Hepatocyte (in vitro differentiated cells): ENCODE measurements around the gene PLGRKT. TPM values are rescaled to one million over a fixed set of nuclear protein-coding genes. Genes with fewer than 3 reads are reported as not detected.
"Not testable (repeated sequence)": the region's sequence is repeated elsewhere in the genome, so short reads cannot be mapped to it uniquely, and the experiment has no call there.

ENCODE experiments used
- DNase-seq: peaks from one replicate; pipeline ENCODE4 v3.0.0-alpha.2; 2016; ENCODE audit warnings: low spot score
- H2AFZ ChIP-seq: fragments of 200-600 bp; sonication (generic); 2 replicates; pipeline ENCODE4 v1.6.0; 2016; ENCODE audit warnings: antibody characterized with exemption, mild to moderate bottlenecking
- H3K27ac ChIP-seq: fragments of 200-600 bp; sonication (generic); 2 replicates; pipeline ENCODE4 v1.5.1; 2016; ENCODE audit warnings: mild to moderate bottlenecking
- H3K27me3 ChIP-seq: fragments of 200-600 bp; sonication (generic); 2 replicates; pipeline ENCODE4 v1.6.1; 2016
- H3K36me3 ChIP-seq: fragments of 200-600 bp; sonication (generic); replicated peaks from 2 replicates; pipeline ENCODE4 v1.5.1; 2016; ENCODE audit warnings: low read depth; ENCODE audit not compliant: insufficient read depth
- H3K4me1 ChIP-seq: fragments of 200-600 bp; sonication (generic); 2 replicates; pipeline ENCODE4 v1.5.1; 2016; ENCODE audit warnings: mild to moderate bottlenecking, moderate library complexity; ENCODE audit not compliant: insufficient read depth
- H3K4me2 ChIP-seq: fragments of 200-600 bp; sonication (generic); 2 replicates; pipeline ENCODE4 v1.6.0; 2016
- H3K4me3 ChIP-seq: fragments of 200-600 bp; sonication (generic); 2 replicates; pipeline ENCODE4 v1.5.1; 2016; ENCODE audit warnings: mild to moderate bottlenecking
- H3K79me2 ChIP-seq: fragments of 200-600 bp; sonication (generic); 2 replicates; pipeline ENCODE4 v1.6.0; 2017; ENCODE audit warnings: mild to moderate bottlenecking
- H3K9me2 ChIP-seq: fragments of 200-600 bp; sonication (generic); replicated peaks from 2 replicates; pipeline ENCODE4 v1.6.0; 2017; ENCODE audit warnings: mild to moderate bottlenecking; ENCODE audit not compliant: insufficient read depth
- H3K9me3 ChIP-seq: fragments of 200-600 bp; sonication (generic); 2 replicates; pipeline ENCODE4 v1.5.1; 2016; ENCODE audit warnings: low read depth, mild to moderate bottlenecking
- H4K20me1 ChIP-seq: fragments of 200-600 bp; sonication (generic); 2 replicates; pipeline ENCODE4 v1.6.0; 2016; ENCODE audit warnings: mild to moderate bottlenecking; ENCODE audit not compliant: insufficient read depth, poor library complexity, severe bottlenecking
- EZH2 ChIP-seq: fragments of 200-600 bp; sonication (generic); IDR thresholded peaks from 2 replicates; pipeline ENCODE4 v1.6.1; 2016; ENCODE audit warnings: antibody characterized with exemption, mild to moderate bottlenecking, borderline replicate concordance
- EZH2phosphoT487 ChIP-seq: fragments of 200-600 bp; sonication (generic); IDR thresholded peaks from one replicate; pipeline ENCODE4 v1.6.1; 2018; ENCODE audit warnings: antibody characterized with exemption, mild to moderate bottlenecking, low read depth, moderate library complexity; ENCODE audit not compliant: unreplicated experiment, severe bottlenecking
- WGBS: methylation state at CpG from one replicate; pipeline ENCODE4 v1.1.6; 2016; ENCODE audit warnings: low lambda C conversion rate; ENCODE audit errors: missing lambda C conversion rate; 5-methylcytosine and 5-hydroxymethylcytosine counted together
- polyA plus RNA-seq: library from polyadenylated mRNA; unstranded; fragments of >200 nt; fragmentation: Nextera tagmentation; extraction: Ambion mirVana; gene quantifications from 2 replicates; pipeline ENCODE4 v1.2.1, GENCODE V29; 2016
- total RNA-seq: library from RNA; depleted of rRNA; stranded (reverse); fragments of >200 nt; gene quantifications from 2 replicates; pipeline ENCODE4 v1.2.3, GENCODE V29; 2014
- TF ChIP-seq, protein P1 (sequence below): fragments of 200-600 bp; sonication (generic); IDR thresholded peaks from 2 replicates; pipeline ENCODE4 v1.5.1; 2016; ENCODE audit warnings: antibody characterized with exemption, mild to moderate bottlenecking; ENCODE audit not compliant: poor library complexity

Gene PLGRKT
- total and polyA plus RNA-seq, 2 experiments from 2014 or later: 13.6 to 18.0 TPM

DNA sequence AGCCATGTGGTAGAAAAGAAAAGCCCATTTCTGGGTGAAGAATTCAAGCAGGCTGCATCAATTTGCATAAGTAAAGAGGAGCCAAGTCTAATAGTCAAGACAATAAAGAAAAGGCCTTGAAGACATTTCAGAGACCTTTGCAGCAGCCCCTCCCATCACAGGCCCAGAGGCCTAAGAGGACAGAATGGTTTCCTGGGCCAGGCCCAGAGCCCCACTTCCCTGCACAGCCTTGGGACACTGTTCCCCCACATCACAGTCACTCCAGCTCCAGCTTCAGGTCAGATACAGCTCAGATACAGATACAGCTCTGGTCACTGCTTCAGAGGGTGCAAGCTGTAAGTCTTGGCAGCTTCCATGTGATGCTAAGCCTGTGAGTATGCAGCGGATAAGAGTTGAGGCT is 29.1 kb downstream of the PLGRKT start:
- Histone ChIP-seq H4K20me1 (no peaks in the 10 kb centered on the region), H3K4me3 (no peak overlapping the region), H3K79me2 (no peaks in the 10 kb centered on the region), H3K9me3 (no peaks in the 10 kb centered on the region), H3K27me3 (no peaks in the 10 kb centered on the region), H3K4me2 (no peak overlapping the region), H3K4me1 (no peaks in the 10 kb centered on the region), H3K27ac (no peak overlapping the region), H3K9me2 (no peaks in the 10 kb centered on the region), H2AFZ (no peak overlapping the region), H3K36me3 (no peaks in the 10 kb centered on the region)
- 90% methylated on average over 1 of the region's 1 CpG for WGBS
- no peak for DNase-seq
- TF ChIP-seq, protein P1, sequence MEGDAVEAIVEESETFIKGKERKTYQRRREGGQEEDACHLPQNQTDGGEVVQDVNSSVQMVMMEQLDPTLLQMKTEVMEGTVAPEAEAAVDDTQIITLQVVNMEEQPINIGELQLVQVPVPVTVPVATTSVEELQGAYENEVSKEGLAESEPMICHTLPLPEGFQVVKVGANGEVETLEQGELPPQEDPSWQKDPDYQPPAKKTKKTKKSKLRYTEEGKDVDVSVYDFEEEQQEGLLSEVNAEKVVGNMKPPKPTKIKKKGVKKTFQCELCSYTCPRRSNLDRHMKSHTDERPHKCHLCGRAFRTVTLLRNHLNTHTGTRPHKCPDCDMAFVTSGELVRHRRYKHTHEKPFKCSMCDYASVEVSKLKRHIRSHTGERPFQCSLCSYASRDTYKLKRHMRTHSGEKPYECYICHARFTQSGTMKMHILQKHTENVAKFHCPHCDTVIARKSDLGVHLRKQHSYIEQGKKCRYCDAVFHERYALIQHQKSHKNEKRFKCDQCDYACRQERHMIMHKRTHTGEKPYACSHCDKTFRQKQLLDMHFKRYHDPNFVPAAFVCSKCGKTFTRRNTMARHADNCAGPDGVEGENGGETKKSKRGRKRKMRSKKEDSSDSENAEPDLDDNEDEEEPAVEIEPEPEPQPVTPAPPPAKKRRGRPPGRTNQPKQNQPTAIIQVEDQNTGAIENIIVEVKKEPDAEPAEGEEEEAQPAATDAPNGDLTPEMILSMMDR: no peak
- TF ChIP-seq EZH2 (no peak), EZH2phosphoT487 (no peak)

GRCh38 chr9:5402217-5402616 is 35.5 kb downstream of the PLGRKT start:
- Histone ChIP-seq H3K27ac (no peak overlapping the region), H4K20me1 (no peaks in the 10 kb centered on the region), H3K27me3 (no peaks in the 10 kb centered on the region), H3K4me2 (no peak overlapping the region), H3K9me3 (no peaks in the 10 kb centered on the region), H3K36me3 (no peaks in the 10 kb centered on the region), H3K79me2 (no peaks in the 10 kb centered on the region), H3K4me3 (no peak overlapping the region), H3K9me2 (no peaks in the 10 kb centered on the region), H2AFZ (no peak overlapping the region), H3K4me1 (no peaks in the 10 kb centered on the region)
- TF ChIP-seq, protein P1: no peak
- TF ChIP-seq EZH2 (no peak), EZH2phosphoT487 (no peak)
- no peak for DNase-seq

GRCh38 chr9:5397547-5397946 is 40.2 kb downstream of the PLGRKT start:
- not testable (repeated sequence) for H4K20me1 ChIP-seq, DNase-seq, H3K27me3 ChIP-seq, H2AFZ ChIP-seq, H3K4me3 ChIP-seq, H3K27ac ChIP-seq, H3K9me3 ChIP-seq, H3K4me1 ChIP-seq, H3K36me3 ChIP-seq, H3K4me2 ChIP-seq, H3K9me2 ChIP-seq, H3K79me2 ChIP-seq
- WGBS: 93% methylated on average over 3 of the region's 3 CpGs

DNA sequence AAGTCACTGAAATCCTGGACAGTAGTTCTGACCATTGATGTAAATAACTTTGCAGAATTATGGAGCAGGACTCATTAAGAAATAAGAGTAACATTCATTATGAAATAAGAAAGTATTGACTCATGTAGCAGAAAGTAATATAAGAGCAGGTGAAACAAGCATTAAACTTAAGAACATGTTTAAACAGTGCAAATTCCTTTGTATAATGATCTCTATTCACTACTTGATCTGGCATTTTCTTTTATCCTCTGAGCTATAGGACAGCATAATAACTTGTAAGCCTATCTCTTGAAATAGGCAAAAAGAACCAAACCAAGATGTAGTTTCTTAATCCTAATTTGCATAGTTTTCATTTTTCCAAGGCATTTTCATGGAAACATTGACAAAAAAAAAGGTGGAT is 42.3 kb downstream of the PLGRKT start:
- TF ChIP-seq EZH2 (no peak), EZH2phosphoT487 (no peak)
- TF ChIP-seq, protein P1: no peak
- H3K4me1 ChIP-seq: no peaks in the 10 kb centered on the region
- DNase-seq: no peak
- H3K9me2 ChIP-seq: no peaks in the 10 kb centered on the region
- H2AFZ ChIP-seq: no peak overlapping the region
- H3K9me3 ChIP-seq: no peaks in the 10 kb centered on the region
- no peaks in the 10 kb centered on the region for H3K27me3 ChIP-seq
- no peaks in the 10 kb centered on the region for H3K79me2 ChIP-seq
- H3K4me3 ChIP-seq: no peak overlapping the region
- H4K20me1 ChIP-seq: no peaks in the 10 kb centered on the region
- no peak overlapping the region for H3K4me2 ChIP-seq
- H3K36me3 ChIP-seq: no peaks in the 10 kb centered on the region
- H3K27ac ChIP-seq: no peak overlapping the region

- 85% methylated on average over 2 of the region's 2 CpGs for WGBS
Measured at GRCh38 chr9:5393976-5394375, 43.7 kb downstream of the PLGRKT start.

More at GRCh38 chr9:5393976-5394375, 43.7 kb downstream of the PLGRKT start:
- not testable (repeated sequence) for H3K79me2 ChIP-seq, H3K27ac ChIP-seq, H3K4me1 ChIP-seq, H3K9me3 ChIP-seq, H3K4me2 ChIP-seq, DNase-seq, H2AFZ ChIP-seq, H3K27me3 ChIP-seq, H3K36me3 ChIP-seq, H4K20me1 ChIP-seq, H3K4me3 ChIP-seq, H3K9me2 ChIP-seq
